ENCODE data around the gene NDRG4. TPM values are rescaled to one million over a fixed set of nuclear protein-coding genes. Genes with fewer than 3 reads are reported as not detected.

The NDRG4 gene
- total RNA-seq, 4 donors from 2014 or later, result 29.7 to 97.2 (median 64.0) TPM

DNA sequence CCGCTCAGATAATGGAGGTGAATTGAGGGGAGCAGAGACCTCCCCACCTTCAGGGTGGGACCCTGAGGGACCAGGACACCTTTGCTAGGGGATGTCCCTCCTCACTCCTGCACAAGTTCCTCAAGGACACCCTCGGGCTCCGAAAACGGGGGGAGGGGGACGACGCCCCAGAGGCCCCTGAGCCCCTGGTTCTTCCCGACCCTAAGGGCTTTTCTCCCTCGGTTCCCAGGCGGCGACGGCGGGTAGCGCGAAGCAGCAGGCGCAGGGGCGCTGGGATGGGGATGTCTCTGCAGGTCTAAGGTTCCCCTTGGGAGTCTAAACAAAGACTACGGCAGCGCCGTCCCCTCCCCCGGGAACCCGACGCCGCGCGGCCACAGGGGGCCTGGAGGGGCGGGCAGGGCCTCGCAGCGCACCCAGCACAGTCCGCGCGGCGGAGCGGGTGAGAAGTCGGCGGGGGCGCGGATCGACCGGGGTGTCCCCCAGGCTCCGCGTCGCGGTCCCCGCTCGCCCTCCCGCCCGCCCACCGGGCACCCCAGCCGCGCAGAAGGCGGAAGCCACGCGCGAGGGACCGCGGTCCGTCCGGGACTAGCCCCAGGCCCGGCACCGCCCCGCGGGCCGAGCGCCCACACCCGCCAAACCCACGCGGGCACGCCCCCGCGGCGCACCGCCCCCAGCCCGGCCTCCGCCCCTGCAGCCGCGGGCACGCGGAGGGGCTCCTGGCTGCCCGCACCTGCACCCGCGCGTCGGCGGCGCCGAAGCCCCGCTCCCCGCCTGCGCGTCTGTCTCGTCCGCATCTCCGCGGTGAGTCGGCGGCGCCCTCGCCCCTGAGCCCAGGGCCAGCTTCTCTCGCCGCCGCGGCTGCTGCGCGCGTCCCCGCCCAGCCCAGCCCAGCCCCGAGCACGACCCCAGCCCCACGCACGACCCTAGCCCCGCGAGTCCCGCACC lies 36.7 kb upstream of the NDRG4 start:
- no peak for DNase-seq (ENCODE audit: low spot score in 2 of 2)
- H3K4me3 ChIP-seq (ENCODE audit: low read depth, poor library complexity, severe bottlenecking), result peak overlapping the region; percentile 30
- WGBS, 2 donors, result 3 to 7% methylated on average over 35 to 51 of the region's 113 CpGs
- TF ChIP-seq, protein P1, sequence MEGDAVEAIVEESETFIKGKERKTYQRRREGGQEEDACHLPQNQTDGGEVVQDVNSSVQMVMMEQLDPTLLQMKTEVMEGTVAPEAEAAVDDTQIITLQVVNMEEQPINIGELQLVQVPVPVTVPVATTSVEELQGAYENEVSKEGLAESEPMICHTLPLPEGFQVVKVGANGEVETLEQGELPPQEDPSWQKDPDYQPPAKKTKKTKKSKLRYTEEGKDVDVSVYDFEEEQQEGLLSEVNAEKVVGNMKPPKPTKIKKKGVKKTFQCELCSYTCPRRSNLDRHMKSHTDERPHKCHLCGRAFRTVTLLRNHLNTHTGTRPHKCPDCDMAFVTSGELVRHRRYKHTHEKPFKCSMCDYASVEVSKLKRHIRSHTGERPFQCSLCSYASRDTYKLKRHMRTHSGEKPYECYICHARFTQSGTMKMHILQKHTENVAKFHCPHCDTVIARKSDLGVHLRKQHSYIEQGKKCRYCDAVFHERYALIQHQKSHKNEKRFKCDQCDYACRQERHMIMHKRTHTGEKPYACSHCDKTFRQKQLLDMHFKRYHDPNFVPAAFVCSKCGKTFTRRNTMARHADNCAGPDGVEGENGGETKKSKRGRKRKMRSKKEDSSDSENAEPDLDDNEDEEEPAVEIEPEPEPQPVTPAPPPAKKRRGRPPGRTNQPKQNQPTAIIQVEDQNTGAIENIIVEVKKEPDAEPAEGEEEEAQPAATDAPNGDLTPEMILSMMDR (IDR thresholded peaks at IDR 0.05), result no peak
- no peak for TF ChIP-seq POLR2A (IDR thresholded peaks at IDR 0.05)
- intact Hi-C loops (cut with DNase I; ENCODE audit: low total_unique reads), result no loop called here

- intact Hi-C loops (cut with DNase I; ENCODE audit: low total_unique reads), result no loop called here
- no peak for DNase-seq (ENCODE audit: low spot score in 2 of 2)
- 2 to 4% methylated on average over 31 to 32 of the region's 86 CpGs for WGBS, 2 donors
- H3K4me3 ChIP-seq (ENCODE audit: low read depth, poor library complexity, severe bottlenecking), result peak overlapping the region; percentile 30
- TF ChIP-seq POLR2A (IDR thresholded peaks at IDR 0.05), result no peak
- TF ChIP-seq, protein P1 (IDR thresholded peaks at IDR 0.05), result no peak
Observed at GRCh38 chr16:58464047-58464915, 35.7 kb upstream of the NDRG4 start.

DNA sequence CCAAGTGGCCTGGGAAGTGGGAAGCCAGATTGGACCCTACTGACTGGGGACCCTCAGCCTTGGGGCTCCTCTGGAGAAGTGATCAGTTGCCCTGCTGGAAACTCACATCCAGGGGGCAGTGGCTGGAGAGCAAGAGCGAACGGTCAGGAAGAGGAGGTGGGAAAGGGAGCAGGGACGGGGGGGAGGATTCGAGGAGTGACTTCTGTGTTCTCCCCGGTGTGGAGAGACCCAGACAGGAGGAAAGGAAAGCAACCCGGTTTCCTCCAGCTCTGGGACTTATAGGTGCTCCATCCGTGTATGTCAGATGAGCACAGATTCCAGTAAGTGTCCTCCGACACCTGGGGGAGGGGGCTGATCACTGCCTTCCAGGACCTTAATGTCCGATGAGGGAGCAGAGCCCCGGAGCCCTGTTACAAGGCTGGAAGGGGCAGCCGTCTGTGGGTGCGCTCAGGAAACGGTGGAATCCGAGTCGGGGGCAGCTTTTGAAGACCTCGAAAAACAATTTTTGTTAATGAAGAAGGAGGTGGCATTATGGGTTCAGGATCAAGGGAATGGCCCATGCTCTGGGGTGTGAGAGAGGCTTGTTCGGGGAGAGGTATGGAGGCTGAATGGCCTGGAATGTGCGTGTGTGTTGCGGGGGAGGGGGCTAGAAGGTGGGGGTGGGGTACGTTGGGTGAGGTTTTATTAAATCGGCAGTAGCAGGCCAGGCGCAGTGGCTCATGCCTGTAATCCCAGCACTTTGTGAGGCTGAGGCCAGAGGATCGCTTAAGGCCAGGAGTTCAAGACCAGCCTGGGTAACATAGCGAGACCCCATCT lies 34.8 kb upstream of the NDRG4 start:
- WGBS, 2 donors, result 18% methylated on average over 24 of the region's 24 CpGs
- TF ChIP-seq, protein P1 (IDR thresholded peaks at IDR 0.05), result no peak
- TF ChIP-seq POLR2A (IDR thresholded peaks at IDR 0.05), result no peak
- intact Hi-C loops (cut with DNase I; ENCODE audit: low total_unique reads), result no loop called here
- no peak for DNase-seq (ENCODE audit: low spot score in 2 of 2)
- H3K4me3 ChIP-seq (ENCODE audit: low read depth, poor library complexity, severe bottlenecking), result peak overlapping the region; percentile 30

- intact Hi-C loops (cut with DNase I; ENCODE audit: low total_unique reads), result no loop called here
- WGBS, 2 donors, result 85 to 86% methylated on average over 13 of the region's 13 CpGs
- no peak overlapping the region for H3K4me3 ChIP-seq (ENCODE audit: low read depth, poor library complexity, severe bottlenecking)
- TF ChIP-seq POLR2A (IDR thresholded peaks at IDR 0.05), result no peak
- TF ChIP-seq, protein P1 (IDR thresholded peaks at IDR 0.05), result no peak
- no peak for DNase-seq (ENCODE audit: low spot score in 2 of 2)
Observed at GRCh38 chr16:58465817-58466216, 34.1 kb upstream of the NDRG4 start.

DNA sequence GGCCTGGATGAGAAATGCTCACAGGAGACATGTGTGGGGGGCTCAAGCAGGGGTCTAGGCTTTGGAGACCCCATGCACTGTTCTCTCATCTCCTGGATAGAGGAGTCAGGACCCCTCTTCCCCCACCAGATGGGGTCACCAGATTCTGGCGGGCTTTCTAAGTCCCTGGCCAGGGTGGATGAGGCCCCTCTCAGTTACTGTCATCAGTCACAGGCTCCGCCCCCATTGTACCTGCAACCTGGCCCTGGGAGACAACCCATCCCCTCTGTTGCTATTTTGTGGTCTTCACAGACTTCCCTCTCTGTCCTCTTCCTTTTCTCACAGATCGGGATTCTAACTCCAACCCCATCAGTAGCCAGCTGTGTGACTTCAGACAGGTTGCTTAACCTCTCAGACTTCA lies 33.5 kb upstream of the NDRG4 start:
- no peak overlapping the region for H3K4me3 ChIP-seq (ENCODE audit: low read depth, poor library complexity, severe bottlenecking)
- no peak for DNase-seq (ENCODE audit: low spot score in 2 of 2)
- intact Hi-C loops (cut with DNase I; ENCODE audit: low total_unique reads), result no loop called here
- TF ChIP-seq, protein P1 (IDR thresholded peaks at IDR 0.05), result no peak
- no peak for TF ChIP-seq POLR2A (IDR thresholded peaks at IDR 0.05)
- WGBS, 2 donors, result 75 to 84% methylated on average over 3 of the region's 3 CpGs
